AML-193 (cell line): ENCODE measurements around the gene MYDGF.

Experiments used
- DNase-seq, 2 experiments: peaks; one replicate each; lab custom pipeline; 2025; lab: John Stamatoyannopoulos, UW

Gene MYDGF

DNA sequence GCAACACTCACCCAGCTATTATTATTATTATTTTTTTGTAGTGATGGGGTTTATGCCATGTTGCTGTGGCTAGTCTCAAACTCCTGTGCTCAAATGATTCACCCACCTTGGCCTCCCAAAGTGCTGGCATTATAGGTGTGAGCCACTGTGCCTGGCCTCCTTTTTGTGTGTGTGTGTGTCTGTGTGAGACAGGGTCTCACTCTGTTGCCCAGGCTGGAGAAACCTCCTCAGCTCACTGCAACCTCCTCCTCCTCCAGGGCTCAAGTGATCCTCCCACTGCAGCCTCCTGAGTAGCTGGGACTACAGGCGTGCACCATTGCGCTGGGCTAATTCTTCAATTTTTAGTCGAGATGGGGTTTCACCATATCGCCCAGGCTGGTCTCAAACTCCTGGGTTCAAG is 3.6 kb upstream of the MYDGF start:
- DNase-seq = no peak

GRCh38 chr19:4673216-4673615 is 3.1 kb upstream of the MYDGF start:
- no peak for DNase-seq

- no peak for DNase-seq
Measured at GRCh38 chr19:4671185-4671851, 1.2 kb upstream of the MYDGF start.

DNA sequence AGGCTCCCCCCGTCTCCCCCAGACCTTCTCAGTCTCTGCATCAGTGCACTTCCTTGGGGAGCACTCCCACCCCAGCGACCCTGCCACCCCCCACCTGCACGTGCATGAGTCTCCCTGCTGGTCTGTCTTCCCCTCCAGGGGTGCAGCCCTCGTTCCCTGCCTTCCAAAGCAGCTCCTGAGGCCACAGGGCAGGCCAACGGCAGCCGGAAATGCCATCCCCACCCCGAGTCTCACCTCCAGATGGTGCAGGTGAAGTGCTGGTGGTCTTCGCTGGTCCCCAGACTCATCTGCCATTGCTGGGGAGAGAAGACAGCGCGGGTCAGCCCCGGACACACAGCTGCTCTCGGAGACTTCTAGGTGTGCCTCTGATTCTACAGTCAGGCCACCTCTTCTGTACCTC is 5.5 kb downstream of the MYDGF start:
- DNase-seq = no peak

DNA sequence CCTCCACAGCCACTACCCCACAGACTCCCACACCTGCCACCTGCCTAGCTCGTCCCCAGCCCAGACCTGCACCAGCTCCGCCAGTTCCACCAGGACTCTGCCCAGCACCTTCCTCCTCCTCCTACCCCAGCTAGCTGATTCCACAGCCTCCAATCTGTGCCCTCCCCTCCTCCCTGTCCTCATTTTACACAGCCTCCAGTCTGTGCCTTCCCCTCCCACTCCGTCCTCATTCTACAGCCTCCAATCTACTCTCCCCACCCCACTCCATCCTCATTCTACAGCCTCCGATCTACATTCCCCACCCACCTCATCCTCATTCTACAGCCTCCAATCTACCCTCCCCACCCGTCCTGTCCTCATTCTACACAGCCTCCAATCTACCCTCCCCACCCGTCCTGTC is 7.3 kb downstream of the MYDGF start:
- DNase-seq = no peak

DNA sequence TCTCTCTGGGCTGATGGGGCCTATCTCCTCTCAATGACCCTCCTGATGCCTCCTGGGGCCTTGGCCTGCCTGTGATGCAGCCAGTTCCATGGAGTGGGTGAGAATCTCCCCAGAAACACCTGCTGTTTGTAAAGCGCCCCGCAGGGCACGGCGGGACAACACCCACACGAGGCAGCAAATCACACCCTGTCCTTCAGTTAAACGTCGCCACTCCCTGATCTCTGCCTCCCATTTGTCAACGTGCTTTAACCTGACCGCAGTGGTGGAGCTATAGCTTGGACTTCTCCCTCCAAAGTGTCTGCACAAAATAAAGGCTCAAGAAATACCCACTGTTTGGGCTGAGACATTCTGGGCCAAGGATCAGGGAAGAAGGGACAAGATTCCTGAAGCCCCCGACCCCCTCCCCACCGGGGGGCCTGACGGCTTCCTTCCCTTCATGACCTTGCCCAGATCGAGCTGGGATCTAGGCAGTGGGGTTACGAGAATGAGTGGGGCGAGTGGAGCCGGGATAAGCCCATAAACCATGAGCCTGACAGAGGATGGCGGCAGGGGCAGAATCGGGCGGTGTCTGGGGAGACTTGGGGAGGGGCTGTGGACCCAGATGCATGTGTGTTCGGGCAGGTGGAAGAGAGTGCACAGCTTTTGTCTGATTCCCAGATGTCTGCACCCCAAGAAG is 8.0 kb downstream of the MYDGF start:
- DNase-seq = no peak

DNA sequence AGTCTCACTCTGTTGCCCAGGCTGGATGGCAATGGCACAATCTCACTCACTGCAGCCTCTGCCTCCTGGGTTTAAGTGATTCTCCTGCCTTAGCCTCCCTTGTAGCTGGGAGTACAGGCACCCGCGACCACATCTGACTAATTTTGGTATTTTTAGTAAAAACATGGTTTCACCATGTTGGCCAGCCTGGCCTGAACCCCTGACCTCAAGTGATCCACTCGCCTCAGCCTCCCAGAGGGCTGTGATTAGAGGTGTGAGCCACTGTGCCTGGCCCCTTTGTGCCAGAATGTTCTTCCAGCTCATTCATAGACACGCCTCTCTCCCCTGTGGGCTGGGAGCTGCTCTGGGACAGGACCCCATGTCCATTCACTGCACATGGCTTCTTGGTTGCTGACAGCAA is 9.1 kb downstream of the MYDGF start:
- no peak for DNase-seq

DNA sequence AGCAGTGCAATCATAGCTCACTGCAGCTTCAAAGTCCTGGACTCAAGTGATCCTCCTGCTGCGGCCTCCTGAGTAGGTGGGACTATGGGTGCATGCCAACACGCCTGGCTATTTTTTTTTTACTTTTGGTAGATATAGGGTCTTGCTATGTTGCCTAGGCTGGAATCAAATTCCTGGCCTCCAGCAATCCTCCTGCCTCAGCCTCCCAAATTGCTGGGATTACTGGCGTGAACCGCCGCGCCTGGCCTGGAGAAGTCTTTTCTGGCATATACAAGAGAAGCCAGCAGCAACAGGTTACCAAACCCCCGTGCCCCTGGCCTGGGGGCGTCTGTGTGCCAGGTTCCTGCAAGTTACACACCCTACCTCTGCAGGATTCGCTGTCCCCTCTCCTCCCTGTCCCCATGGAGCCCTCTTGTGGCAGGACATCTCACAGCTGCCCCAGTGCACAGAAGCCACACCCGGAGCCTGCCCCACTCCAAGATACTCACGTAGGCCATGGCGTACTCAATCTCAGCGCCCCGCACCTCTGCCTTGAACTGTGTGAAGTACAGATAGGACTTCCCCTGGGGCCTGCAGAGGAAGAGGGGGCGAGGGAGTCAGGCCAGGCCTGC is 9.9 kb downstream of the MYDGF start:
- peak; percentile 36 to 38 for DNase-seq

GRCh38 chr19:4657835-4658234 is 12.3 kb downstream of the MYDGF start:
- DNase-seq = no peak

- DNase-seq = no peak
Measured at GRCh38 chr19:4657262-4657661, 12.9 kb downstream of the MYDGF start.

- no peak for DNase-seq
Measured at GRCh38 chr19:4656102-4656501, 14.0 kb downstream of the MYDGF start.

DNA sequence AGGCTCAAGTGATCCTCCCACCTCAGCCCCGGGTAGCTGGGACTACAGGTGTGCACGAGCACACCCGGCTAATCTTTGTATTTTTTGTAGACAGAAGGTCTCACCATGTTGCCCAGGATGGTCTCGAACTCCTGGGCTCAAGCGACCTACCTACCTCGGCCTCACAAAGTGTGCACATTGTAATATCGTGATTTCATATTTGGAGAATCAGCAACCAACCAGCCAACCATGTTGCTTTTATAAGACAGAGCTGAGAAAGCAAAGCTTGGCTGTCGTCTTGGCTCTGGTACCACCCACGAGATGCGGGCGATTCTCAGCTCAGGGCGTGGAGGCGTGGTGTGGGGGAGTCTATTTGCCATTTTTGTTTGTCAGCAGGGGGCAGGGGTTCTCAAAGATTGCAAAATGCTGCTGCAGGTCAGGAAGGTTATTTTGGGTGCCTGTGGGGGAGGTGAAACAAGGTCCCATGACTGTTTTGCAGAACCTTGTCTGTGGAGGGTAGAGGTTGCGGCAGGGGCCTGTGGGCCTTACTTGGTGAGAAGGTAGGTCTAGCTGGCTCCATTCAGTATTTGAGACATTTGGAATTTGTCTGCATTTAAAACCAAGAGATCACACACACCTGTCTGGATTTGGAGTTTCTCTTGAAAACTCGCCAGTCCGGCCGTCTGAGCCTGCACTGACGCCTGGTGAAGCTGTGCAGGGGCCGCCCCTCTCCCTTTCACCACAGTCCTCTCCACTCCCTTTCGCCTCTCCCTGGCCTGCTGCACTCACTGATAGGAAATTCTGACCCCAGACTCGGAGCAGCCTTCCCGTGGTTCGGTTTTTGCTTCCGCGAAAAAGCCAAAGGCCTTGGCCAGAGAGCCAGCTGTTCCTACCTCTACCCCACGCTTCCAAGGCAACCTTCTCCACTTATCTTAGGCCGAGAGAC is 15.4 kb downstream of the MYDGF start:
- DNase-seq = no peak

- DNase-seq = no peak
Measured at GRCh38 chr19:4653793-4654436, 16.2 kb downstream of the MYDGF start.

DNA sequence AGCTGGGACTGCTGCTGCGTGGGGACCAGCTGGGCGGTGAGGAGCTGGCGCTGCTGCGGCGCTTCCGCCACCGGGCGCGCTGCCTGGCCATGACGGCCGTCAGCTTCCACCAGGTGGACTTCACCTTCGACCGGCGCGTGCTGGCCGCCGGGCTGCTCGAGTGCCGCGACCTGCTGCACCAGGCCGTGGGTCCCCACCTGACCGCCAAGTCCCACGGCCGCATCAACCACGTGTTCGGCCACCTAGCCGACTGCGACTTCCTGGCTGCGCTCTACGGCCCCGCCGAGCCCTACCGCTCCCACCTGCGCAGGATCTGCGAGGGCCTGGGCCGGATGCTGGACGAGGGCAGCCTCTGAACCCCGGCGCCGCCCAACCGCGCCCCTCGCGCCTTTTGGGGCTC is 18.1 kb downstream of the MYDGF start:
- DNase-seq = no peak

DNA sequence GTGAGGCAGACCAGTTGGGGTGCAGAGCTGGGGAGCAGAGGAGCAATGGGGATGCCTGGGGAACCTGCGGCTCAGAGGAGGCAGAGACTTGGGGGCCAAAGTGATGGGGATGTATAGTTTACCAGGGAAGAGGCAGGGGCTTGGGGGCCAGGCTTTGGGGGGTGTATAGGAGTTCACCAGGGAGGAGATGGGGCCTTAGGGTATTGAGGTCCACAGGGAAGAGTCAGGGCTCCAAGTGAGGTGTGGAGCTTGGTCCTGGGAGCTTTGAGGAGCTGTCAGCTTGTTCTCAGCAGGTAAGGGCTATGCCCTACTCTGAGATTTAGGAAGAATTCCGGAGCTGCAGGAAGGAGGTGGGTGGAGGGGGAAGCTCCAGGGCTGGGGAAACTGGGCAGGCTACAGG is 20.0 kb downstream of the MYDGF start:
- no peak for DNase-seq

- no peak for DNase-seq
Measured at GRCh38 chr19:4649392-4650047, 20.6 kb downstream of the MYDGF start.

GRCh38 chr19:4647676-4648644 is 22.2 kb downstream of the MYDGF start:
- no peak for DNase-seq

- no peak for DNase-seq
Measured at GRCh38 chr19:4645718-4646117, 24.4 kb downstream of the MYDGF start.

- DNase-seq = no peak
Measured at GRCh38 chr19:4642625-4643024, 27.5 kb downstream of the MYDGF start.

GRCh38 chr19:4641132-4641531 is 29.0 kb downstream of the MYDGF start:
- no peak for DNase-seq
